GF-D8 (cell line): ENCODE measurements around the gene WASHC2C.
"Not testable (repeated sequence)": the region's sequence is repeated elsewhere in the genome, so short reads cannot be mapped to it uniquely, and the experiment has no call there.

ENCODE experiments used
- DNase-seq: peaks from one replicate; lab custom pipeline; 2025; lab: John Stamatoyannopoulos, UW

WASHC2C gene

DNA sequence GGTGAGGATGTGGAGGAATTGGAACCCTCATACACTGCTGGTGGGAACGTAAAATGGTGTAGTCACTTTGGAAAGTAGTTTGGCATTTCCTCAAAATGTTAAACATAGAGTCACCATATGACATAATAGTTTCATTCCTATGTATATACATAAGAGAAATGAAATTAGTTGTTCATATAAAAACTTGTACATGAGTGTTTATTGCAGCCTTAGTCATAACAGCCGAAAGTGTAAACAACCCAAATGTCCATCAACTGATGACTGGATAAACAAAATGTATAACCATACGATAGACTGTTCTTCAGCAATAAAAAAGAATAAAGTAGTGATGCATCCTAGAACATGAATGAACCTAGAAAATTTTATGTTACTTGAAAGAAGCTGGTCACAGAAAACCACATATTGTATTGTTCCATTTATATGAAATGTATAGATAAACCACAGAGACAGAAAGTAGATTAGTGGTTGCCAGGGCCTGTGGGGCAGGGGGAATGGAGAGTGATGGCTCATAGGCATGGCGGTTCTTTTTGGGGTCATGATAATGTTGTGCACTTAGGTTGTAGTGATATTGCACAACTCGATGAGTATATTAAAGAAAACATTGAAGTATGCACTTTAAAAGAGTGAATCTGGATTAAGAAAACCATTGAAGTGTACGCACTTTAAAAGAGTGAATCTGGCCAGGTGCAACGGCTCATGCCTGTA lies 44.8 kb downstream of the WASHC2C start:
- DNase-seq: not testable (repeated sequence)

DNA sequence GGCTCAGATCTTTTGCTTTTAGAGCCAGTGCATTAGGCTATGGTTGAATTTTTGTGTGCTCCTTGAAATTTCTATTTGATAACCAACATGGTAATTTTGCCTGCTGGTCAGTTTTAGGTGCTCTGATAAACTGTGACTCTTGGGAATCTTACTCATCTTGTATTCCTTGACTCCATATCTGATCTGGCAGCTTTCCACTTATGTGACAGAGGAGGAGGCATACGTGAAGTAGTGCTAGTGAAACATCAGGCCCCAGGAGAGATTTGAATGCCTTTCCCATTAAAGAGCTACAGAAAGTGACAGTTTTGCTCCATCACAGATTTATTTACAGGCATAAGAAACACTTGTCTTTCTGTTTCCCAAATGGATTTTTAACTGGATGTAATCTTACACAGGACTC lies 59.2 kb downstream of the WASHC2C start:
- not testable (repeated sequence) for DNase-seq

DNA sequence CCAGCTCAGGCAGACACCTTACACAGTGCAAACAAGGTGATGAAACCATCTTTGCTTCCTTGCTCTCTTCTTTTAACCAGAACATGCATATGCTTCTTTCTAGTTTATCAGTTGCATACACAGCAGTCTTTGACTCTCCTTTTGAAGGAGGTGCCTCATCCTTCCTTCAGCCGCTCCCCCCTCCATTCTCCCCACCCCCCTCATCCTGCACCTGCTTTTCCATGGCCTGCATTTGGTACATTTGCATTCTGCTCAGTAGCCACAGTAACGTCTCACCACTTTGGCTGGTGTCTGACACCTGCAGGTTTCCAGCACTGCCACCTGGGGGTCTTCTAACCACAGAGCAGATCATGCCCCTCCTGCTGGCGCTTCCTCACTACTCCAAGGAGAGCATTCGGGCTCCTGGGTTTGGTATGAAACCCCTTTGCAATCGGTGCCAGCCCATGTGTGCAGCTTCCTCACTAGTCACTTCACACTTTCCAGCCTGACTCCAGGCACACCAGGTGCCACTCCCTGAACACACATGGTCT lies 60.2 kb downstream of the WASHC2C start:
- not testable (repeated sequence) for DNase-seq

DNA sequence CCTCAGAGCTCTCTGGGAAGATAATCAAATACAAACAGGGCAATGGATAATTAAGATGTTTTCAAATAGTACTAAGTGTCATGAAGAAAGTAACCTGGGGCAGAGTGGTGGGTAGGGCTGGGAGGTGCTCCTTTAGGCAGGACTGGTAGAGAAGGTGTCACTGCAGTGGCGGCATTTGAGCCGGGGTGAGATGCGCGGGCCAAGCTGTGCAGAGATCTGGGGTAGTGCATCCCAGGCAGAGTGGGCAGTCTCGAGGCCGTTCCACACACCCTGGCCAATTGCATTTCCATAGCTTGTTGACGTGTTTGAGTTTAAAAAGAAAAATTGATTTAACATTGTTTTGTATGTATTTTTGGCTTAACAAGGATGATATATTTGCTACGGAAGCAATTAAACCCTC lies 62.9 kb downstream of the WASHC2C start:
- not testable (repeated sequence) for DNase-seq

DNA sequence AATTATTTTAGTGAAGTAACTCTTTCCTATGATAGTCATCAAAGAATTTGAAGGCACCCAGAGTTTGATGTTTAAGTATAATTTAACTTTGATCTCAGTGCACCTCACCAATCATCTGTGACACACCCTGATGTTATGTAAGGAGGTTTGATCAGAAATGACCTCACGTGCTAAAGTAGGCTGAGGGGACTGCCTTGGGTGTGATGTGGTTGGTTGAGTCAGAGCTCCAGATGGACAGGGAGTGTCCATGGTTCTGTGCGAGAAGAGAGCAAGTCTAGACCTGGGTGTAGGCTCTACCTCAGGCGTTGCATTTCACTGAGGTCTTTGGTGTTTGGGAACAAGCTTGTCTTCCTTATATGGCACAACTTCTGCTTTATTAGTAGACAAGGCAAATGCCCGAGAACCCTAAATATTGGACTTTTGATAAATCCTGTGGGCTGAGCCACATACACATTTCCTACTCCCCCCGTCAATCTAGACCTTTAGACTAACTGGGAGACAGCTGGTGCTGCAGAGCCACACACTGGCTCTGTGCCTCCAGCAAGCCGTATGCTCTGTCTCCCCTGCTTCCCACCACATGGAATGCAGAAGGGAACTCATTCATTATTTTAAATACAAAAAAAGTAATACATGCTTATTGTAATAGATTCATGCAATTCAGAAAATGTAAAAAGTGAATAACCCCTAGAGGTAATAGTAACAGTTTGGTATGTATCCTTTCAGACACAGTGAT lies 63.8 kb downstream of the WASHC2C start:
- DNase-seq: not testable (repeated sequence)

DNA sequence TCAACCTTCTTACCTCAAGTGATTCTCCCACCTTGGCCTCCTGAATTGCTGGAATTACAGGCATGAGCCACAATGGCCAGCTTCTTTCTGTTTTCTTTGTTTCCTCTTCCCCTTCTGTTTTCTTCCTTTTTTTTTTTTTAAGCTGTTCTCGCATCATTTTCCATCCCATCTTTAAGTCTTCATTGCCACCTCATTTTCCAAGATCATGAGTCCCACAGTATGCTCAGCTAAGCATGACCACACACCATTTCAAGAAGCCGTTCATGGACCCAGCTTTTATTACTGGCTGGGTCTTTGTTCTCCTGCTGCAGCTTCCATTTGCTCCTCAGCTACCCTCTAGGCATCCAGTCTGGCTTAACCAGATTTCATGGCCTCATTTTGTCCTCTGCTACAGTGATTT lies 67.7 kb downstream of the WASHC2C start:
- not testable (repeated sequence) for DNase-seq

DNA sequence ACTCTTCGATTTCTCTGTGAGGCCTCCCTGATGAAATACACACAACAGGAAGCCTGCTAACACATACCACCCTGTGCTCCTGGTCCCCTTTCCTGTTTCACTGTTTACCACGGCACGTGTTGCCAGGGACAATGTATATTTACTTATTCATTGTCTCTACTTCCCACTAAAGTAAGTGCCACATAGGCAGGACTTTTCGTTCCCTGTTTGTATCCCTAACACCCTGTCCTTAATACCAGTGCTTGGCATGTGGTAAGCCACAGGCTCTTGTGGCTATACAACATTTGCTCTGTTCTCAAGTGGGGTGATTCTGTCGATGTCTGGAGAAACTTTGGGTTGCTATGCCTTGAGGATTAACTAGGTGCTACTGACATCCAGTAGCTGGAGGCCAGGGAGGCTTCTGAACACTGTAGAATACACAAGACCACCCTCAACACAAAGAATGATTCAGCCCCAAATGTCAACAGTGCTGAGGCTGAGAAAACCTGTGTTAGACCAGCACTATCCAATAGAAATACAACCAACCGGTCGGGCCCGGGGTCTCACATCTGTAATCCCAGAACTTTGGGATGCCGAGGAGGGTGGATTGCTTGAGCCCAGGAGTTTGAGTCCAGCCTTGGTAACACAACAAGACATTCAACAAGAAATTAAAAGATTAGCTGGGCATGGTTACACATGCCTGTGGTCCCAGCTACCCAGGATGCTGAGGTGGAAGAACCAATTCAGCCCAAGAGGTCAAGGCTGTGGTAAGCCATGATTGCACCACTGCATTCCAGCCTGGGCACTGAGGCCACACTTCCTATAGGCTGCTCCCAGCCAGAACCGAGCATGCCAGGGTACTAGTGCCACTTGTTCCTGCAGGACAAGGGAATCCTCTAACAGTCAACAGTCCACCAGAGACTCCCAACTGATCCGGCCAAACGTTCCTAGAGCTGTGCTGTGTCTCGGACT lies 76.3 kb downstream of the WASHC2C start:
- peak; percentile 28 for DNase-seq

DNA sequence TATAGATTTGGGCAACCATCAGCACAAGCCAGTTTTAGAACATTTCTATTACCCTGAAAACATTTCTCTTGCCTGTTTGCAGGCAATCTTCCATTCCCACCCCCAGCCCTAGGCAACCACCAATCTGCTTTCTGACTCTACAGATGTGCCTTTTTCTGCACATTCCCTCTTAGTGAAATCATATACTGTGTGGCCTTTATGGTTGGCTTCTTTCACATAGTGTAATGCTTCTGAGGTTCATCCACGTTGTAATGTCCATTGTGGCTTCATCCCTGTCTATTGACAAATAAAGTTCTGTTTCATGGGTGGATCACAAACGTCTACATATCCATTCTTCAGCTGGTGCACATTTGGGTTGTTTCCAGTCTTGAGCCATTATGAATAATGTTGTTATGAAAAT lies 77.9 kb downstream of the WASHC2C start:
- DNase-seq: not testable (repeated sequence)

DNA sequence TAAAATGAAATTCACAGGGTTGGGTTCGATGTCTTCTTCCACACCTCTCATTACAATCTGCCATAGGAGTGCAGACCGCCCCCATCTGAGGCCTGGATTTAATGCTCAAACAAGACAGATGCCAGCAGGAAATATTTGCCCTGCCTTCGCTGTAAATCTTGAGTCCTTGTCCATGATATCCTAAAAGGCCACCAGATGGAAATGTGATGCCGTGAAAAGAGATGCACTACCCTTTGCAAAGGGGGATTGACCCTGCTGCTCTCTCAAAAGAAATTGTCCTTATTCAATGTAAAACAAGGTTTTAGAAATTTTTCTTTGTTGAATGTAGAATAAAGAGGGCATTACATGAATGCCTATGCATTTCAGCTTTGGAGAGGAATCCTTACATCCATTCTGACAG lies 82.8 kb downstream of the WASHC2C start:
- no peak for DNase-seq

DNA sequence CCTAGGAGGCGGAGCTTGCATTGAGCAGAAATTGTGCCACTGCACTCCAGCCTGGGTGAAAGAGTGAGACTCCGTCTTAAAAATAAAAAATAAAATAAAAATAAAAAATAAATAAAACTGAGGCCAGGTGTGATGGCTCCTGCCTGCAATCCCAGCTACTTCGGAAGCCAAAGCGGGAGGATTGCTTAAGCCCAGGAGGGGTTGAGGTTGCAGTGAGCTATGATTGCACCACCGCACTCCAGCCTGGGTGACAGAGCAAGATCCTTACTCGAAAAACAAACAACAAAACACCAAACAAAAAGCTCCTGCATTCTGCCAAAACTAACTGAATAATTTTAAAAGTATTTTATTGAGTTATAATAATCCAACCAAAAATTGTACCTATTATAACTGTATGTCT lies 84.0 kb downstream of the WASHC2C start:
- DNase-seq: no peak

DNA sequence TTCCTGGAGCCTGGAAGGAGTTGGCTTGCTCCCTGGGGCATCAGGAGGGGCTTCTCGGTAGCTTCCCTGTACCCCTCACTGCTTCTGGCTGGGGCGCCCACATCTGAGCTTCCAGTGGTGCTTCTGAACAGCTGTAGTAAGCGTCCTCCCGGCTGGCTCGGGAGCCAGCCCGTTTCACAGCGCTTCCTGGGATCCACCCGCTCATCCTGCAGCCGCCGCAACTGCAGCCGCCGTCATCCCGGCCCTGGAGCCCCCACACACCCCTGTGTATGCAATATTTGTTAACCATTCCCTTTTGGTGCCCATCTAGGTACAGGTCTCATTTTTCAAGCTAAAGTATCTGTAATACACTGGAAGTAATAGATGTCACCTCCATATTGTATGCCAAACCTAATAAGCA lies 85.9 kb downstream of the WASHC2C start:
- DNase-seq: not testable (repeated sequence)

DNA sequence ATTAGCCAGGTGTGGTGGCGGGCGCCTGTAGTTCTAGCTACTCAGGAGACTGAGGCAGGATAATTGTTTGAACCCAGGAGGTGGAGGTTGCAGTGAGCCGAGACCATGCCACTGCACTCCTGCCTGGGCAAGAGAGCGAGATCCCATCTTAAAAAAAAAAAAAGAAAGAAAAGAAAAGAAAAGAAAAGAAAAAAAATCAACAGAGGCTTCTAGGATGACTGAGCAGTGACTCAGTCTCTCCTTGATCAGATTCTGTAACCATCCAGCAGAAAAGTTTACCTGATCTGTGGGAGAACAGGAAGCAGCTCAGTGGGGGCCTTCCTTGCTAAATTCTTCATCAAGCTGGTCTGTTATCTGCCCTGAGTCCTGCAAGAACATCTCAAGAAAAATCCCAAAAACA lies 87.1 kb downstream of the WASHC2C start:
- DNase-seq: not testable (repeated sequence)

DNA sequence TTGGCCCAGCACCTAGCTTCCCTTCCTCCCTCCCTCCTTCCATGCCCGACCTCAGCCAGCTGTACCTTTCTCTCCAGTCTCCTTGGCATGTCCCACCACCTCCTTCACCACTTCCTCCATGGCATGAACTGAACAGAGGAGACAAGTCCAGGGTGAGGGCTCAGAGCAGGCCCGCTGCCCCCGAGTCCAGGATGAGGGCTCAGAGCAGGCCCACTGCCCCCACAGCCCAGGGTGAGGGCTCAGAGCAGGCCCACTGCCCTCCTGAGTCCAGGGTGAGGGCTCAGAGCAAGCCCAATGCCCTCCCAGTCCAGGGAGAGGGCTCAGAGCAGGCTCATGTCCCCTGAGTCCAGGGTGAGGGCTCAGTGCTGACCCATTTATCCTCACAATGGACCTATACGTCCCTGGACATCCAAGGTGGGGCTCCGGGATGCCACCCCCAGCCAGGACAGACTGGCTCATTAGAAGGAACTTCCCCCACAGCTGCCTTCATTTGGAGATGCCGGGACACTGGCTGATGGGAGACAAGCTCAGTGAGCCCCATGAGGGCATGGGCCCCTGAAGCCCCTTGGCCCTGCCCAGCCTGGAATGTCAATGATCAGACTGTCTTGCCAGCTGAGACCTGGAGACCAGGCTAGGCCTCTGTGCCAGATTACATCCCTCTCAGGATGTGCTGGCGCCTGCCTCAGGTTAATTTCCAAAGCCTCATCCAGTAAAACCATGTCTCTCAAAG lies 90.2 kb downstream of the WASHC2C start:
- no peak for DNase-seq

DNA sequence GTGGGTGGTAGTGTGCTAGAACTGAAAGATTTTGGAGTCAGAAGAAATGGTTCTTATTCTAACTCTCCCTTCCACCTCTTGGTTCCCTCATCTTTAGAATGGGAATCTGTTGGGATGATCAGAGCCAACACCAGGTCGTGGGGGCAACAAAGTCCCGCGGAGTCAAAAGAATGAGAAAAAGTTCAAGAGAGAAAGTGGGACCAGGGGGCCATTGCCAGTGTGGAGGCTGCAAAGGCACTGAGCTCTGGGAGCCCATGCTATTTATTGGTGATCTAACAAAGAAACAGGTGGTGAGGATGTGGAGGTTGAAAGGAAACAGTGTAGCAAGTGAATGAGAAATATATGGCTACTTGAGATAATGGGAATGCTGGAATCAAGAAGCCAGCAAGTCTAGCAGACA lies 90.8 kb downstream of the WASHC2C start:
- no peak for DNase-seq

DNA sequence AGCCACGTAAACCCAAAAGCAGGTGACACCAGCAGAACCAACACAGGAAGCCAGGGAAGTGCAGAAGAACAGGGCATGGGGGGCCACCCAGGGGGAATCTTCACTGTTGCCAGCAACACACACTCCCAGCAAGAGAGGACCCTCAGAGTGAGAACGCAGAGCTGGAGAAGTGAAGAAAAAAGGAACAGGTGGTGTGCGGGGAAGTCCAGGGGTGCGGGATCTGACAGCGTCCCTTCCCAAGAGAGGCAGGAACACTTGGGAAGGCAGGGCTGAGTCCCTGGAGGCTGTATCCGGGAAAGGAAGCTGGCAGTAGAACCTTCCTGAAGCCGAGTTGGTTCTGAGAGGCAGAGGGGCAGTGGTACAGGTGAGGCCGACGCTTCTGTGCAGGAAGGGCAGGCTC lies 92.5 kb downstream of the WASHC2C start:
- DNase-seq: no peak

DNA sequence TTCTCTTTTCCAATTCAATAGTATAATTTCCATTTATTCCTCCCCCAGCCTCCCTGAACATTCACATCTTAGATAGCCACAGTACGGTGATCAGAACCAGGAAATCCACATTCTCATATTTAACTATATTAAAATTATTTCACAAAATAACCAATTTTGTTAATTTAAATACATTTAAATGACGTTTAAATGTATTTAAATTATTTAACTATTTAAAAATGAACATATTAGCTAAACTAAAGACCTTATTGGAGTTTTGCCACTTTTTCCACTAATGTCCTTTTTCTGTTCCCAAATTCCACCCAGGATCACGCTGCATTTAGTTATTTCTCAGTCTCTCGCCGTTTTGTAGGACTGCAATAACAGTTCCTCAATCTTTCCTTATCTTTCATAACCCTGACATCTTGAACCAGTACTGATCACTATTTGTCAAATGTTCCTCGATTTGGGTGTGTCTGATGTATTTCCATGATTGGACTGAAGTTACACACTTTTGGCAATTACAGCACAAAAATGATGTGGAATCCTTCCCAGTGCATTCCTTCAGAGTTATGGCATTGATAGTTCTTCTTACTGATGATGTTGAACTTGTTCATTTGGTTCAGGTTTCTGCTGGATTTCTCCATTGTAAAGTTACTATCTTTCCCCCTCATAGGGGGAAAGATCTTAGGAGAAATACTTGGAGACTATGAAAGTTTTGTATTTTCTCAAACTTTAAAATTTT lies 93.2 kb downstream of the WASHC2C start:
- DNase-seq: not testable (repeated sequence)

DNA sequence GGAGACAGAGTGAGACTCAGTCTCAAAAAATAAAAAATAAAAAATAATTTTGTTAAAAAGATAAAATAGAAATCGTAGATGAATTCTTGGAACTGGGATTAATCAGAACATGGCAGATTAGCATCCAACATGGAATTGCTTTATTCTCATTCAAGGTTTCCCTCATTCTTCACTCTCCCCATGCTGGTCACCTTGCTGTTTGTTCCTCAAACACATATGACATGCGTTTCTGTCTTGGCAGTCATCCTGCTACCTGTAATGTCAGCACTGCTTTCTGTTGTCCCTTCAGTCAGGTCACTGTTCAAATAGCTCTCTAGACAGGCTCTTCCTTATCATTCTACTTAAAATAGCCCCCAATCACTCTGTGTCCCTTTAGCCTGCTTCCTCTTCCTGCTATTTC lies 95.9 kb downstream of the WASHC2C start:
- not testable (repeated sequence) for DNase-seq
